ENCODE results near the gene BCAP31. TPM values are rescaled to one million over a fixed set of nuclear protein-coding genes. Genes with fewer than 3 reads are reported as not detected.
"Not testable (repeated sequence)": the region's sequence is repeated elsewhere in the genome, so short reads cannot be mapped to it uniquely, and the experiment has no call there.

The BCAP31 gene
- total and polyA plus RNA-seq, 2 of the 13 experiments (the other 11 are each of a cell fraction or from before 2014, with no cell fraction given), result 139 to 178 TPM

- TF ChIP-seq ZBTB25 (CRISPR knock-in tag; IDR thresholded peaks at IDR 0.05) (no peak), SIX1 (CRISPR knock-in tag; IDR thresholded peaks at IDR 0.05; ENCODE audit: borderline replicate concordance) (peak; percentile 24; the same call in 1 of the 2 replicates), HINFP (CRISPR knock-in tag; IDR thresholded peaks at IDR 0.05; ENCODE audit: low read depth) (no peak), ZNF281 (CRISPR knock-in tag; IDR thresholded peaks at IDR 0.05; ENCODE audit: borderline replicate concordance) (no peak), HNF4A (CRISPR knock-in tag; IDR thresholded peaks at IDR 0.05) (peak; percentile 42; the same call in 1 of the 2 replicates), HOXA5 (CRISPR knock-in tag; IDR thresholded peaks at IDR 0.05) (no peak), MAF1 (CRISPR knock-in tag; IDR thresholded peaks at IDR 0.05; ENCODE audit: borderline replicate concordance) (no peak), GABPA (IDR thresholded peaks at IDR 0.05; ENCODE audit: low read depth, low read length) (no peak), GABPA (CRISPR knock-in tag; IDR thresholded peaks at IDR 0.05; ENCODE audit: low read depth) (peak; percentile 42; the same call in 1 of the 2 replicates), JUND (CRISPR knock-in tag; IDR thresholded peaks at IDR 0.05) (no peak), THYN1 (CRISPR knock-in tag; IDR thresholded peaks at IDR 0.05; ENCODE audit: borderline replicate concordance, low read depth) (no peak)
These were observed 26.1 kb upstream of the BCAP31 start (continued) for GRCh38 chrX:153750127-153750774.

- H3K27ac ChIP-seq (ENCODE audit: extremely low read length, insufficient read depth, low read length); H3K36me3 ChIP-seq (replicated peaks in 1 of 2; ENCODE audit: control insufficient read depth in 1 of 2, insufficient read depth in 2 of 2, low read length in 2 of 2); H3K79me2 ChIP-seq (ENCODE audit: insufficient read depth, low read length); BruUV-seq (replicated peaks); H3K9me3 ChIP-seq (ENCODE audit: low read length); DNase-seq (ENCODE audit: low spot score); H3K9ac ChIP-seq (ENCODE audit: insufficient read depth, low read depth, low read length); in situ Hi-C loops (cut with HindIII; ENCODE audit: extremely low pct_ligation_motif_present, low pct_unique_long_range_greater_than_20kb); H3K4me3 ChIP-seq (replicated peaks in 1 of 3; ENCODE audit: insufficient read depth in 1 of 3, low read depth in 2 of 3, low read length in 3 of 3); CTCF ChIA-PET (ENCODE audit: low intra/inter-chr PET ratio, low total read pairs); H3K27me3 ChIP-seq (ENCODE audit: control insufficient read depth in 1 of 2, insufficient read depth in 2 of 2, low read length in 2 of 2); POLR2A ChIA-PET; FAIRE-seq; H2AFZ ChIP-seq (ENCODE audit: low read length); intact Hi-C loops (cut with micrococcal nuclease; ENCODE audit: unreplicated experiment); H4K20me1 ChIP-seq (ENCODE audit: insufficient read depth, low read length); H3K4me2 ChIP-seq (ENCODE audit: low read depth, low read length); ATAC-seq: not testable (repeated sequence)
- 69% methylated on average over 6 of the region's 7 CpGs for WGBS (ENCODE audit: low lambda C conversion rate)
- peaks cover 13% of the 10 kb centered on the region for H3K4me1 ChIP-seq (ENCODE audit: insufficient read depth, low read length)
These were observed 24.8 kb upstream of the BCAP31 start for GRCh38 chrX:153749017-153749416.

GRCh38 chrX:153746991-153747390 is 22.8 kb upstream of the BCAP31 start:
- H2AFZ ChIP-seq (ENCODE audit: low read length); H3K9me3 ChIP-seq (ENCODE audit: low read length); FAIRE-seq; BruUV-seq (replicated peaks); H4K20me1 ChIP-seq (ENCODE audit: insufficient read depth, low read length); intact Hi-C loops (cut with micrococcal nuclease; ENCODE audit: unreplicated experiment); in situ Hi-C loops (cut with HindIII; ENCODE audit: extremely low pct_ligation_motif_present, low pct_unique_long_range_greater_than_20kb); H3K36me3 ChIP-seq (replicated peaks in 1 of 2; ENCODE audit: control insufficient read depth in 1 of 2, insufficient read depth in 2 of 2, low read length in 2 of 2); H3K4me2 ChIP-seq (ENCODE audit: low read depth, low read length); H3K9ac ChIP-seq (ENCODE audit: insufficient read depth, low read depth, low read length); ATAC-seq; H3K27ac ChIP-seq (ENCODE audit: extremely low read length, insufficient read depth, low read length); H3K27me3 ChIP-seq (ENCODE audit: control insufficient read depth in 1 of 2, insufficient read depth in 2 of 2, low read length in 2 of 2); H3K4me3 ChIP-seq (replicated peaks in 1 of 3; ENCODE audit: insufficient read depth in 1 of 3, low read depth in 2 of 3, low read length in 3 of 3); DNase-seq (ENCODE audit: low spot score); CTCF ChIA-PET (ENCODE audit: low intra/inter-chr PET ratio, low total read pairs); POLR2A ChIA-PET; H3K79me2 ChIP-seq (ENCODE audit: insufficient read depth, low read length): not testable (repeated sequence)
- WGBS (ENCODE audit: low lambda C conversion rate), result 64% methylated on average over 6 of the region's 6 CpGs
- peaks cover 13% of the 10 kb centered on the region for H3K4me1 ChIP-seq (ENCODE audit: insufficient read depth, low read length)

All from HepG2 (cell line).